K562 (cell line): Measurements from ENCODE around the gene DDX5. TPM values are rescaled to one million over a fixed set of nuclear protein-coding genes. Genes with fewer than 3 reads are reported as not detected.

Source experiments
- ATF1 ChIP-seq, 2 experiments: fragments of 450-650 bp in 1 of 2; IDR thresholded peaks; 2 replicates each; pipeline ENCODE4 v1.6.1; 2016; ENCODE audit warnings: missing compliant biosample characterization in 1 of 2, missing genetic modification characterization in 1 of 2
- CBFA2T3 ChIP-seq: fragments of 450-650 bp; IDR thresholded peaks from 2 replicates; pipeline ENCODE4 v1.6.1; 2017
- CCNT2 ChIP-seq: IDR thresholded peaks from 2 replicates; pipeline ENCODE4 v1.6.1; 2011; ENCODE audit warnings: borderline replicate concordance, low read depth, mild to moderate bottlenecking, moderate library complexity, mixed read lengths, low read length; ENCODE audit not compliant: insufficient read length; ENCODE audit errors: extremely low read depth
- CXXC5 ChIP-seq: fragments of 250-450 bp; sonication (Bioruptor Pico); IDR thresholded peaks from 2 replicates; pipeline ENCODE4 v1.8.0; 2022; ENCODE audit warnings: inconsistent platforms, mild to moderate bottlenecking, moderate library complexity
- DNMT1 ChIP-seq: fragments of 450-650 bp; IDR thresholded peaks from 2 replicates; pipeline ENCODE4 v1.6.1; 2016; ENCODE audit warnings: antibody characterized with exemption, mild to moderate bottlenecking
- JUN ChIP-seq, 2 experiments: sonication (generic) in 1 of 2; formaldehyde crosslinking in 1 of 2; IDR thresholded peaks; 2 replicates each; pipeline versions ENCODE4 v1.6.1 to v1.8.0; 2012 to 2022; ENCODE audit warnings: borderline replicate concordance in 2 of 2, mild to moderate bottlenecking in 2 of 2, improper control_type of control experiment in 1 of 2, low read depth in 1 of 2, low read length in 1 of 2, missing genetic modification reagents in 1 of 2
- JUND ChIP-seq, 2 experiments: IDR thresholded peaks; 2 replicates in 1 of 2; 3 replicates in 1 of 2; pipeline ENCODE4 v1.6.1; 2011; ENCODE audit warnings: borderline replicate concordance in 2 of 2, low read depth in 2 of 2, low read length in 2 of 2, improper control_type of control experiment in 1 of 2, missing biosample characterization in 1 of 2, missing genetic modification characterization in 1 of 2, missing genetic modification reagents in 1 of 2
- LEF1 ChIP-seq: fragments of 450-650 bp; IDR thresholded peaks from 2 replicates; pipeline ENCODE4 v1.6.1; 2016; ENCODE audit warnings: mild to moderate bottlenecking
- MAFK ChIP-seq: IDR thresholded peaks from 2 replicates; pipeline ENCODE4 v1.6.1; 2011; ENCODE audit warnings: low read length, improper control_type of control experiment
- MEF2A ChIP-seq: IDR thresholded peaks from 2 replicates; pipeline ENCODE4 v1.6.1; 2011; ENCODE audit warnings: low read depth, mild to moderate bottlenecking, low read length, moderate library complexity; ENCODE audit not compliant: control insufficient read depth
- SLC30A9 ChIP-seq: fragments of 250-450 bp; sonication (Bioruptor Pico); IDR thresholded peaks from 2 replicates; pipeline ENCODE4 v1.8.0; 2022; ENCODE audit warnings: mild to moderate bottlenecking, moderate library complexity
- SMARCE1 ChIP-seq: fragments of 450-650 bp; IDR thresholded peaks from 2 replicates; pipeline ENCODE4 v1.7.1; 2016; ENCODE audit warnings: mild to moderate bottlenecking
- ZNF316 ChIP-seq: fragments of 450-650 bp; IDR thresholded peaks from 2 replicates; pipeline ENCODE4 v1.6.1; 2016
- polyA plus RNA-seq, 8 experiments: library from polyadenylated mRNA; depleted of rRNA in 4 of 8; stranded (reverse) in 5 of 8; unstranded in 3 of 8; fragments of >200 nt; fragmentation: Nextera tagmentation in 2 of 8; fragmentation: Illumina TruSeq in 1 of 8; extraction: Ambion mirVana in 2 of 8; extraction: Trizol in 1 of 8; gene quantifications; 2 replicates each; pipeline versions ENCODE4 v1.2.1 to v1.2.3, GENCODE V29; 2011 to 2014; ENCODE audit warnings: inconsistent platforms in 1 of 8, missing spikeins in 1 of 8
- total RNA-seq, 7 experiments: library from RNA; depleted of rRNA in 6 of 7; stranded (reverse); fragments of >200 nt in 6 of 7; fragmentation: Illumina TruSeq in 2 of 7; extraction: Trizol in 2 of 7; gene quantifications; 2 replicates each; pipeline versions ENCODE4 v1.2.1 to v1.2.3, GENCODE V29; 2011 to 2021; ENCODE audit warnings: low replicate concordance in 1 of 7
- TF ChIP-seq, protein P1 (sequence below), 2 experiments: fragments of 450-650 bp; formaldehyde crosslinking in 1 of 2; IDR thresholded peaks; 2 replicates each; pipeline versions ENCODE4 v1.4.0 to v1.6.1; 2014 to 2020; ENCODE audit warnings: mild to moderate bottlenecking in 2 of 2, borderline replicate concordance in 1 of 2, low read depth in 1 of 2
- TF ChIP-seq, protein P2 (sequence below): IDR thresholded peaks from 2 replicates; pipeline ENCODE4 v1.6.1; 2014; ENCODE audit warnings: antibody characterized with exemption
- TF ChIP-seq, protein P3 (sequence below), 2 experiments: fragments of 450-650 bp; conservative IDR thresholded peaks; 2 replicates each; pipeline ENCODE4 v1.6.1; 2017; ENCODE audit warnings: mild to moderate bottlenecking in 2 of 2, moderate library complexity in 2 of 2

DDX5 gene
- total and polyA plus RNA-seq, 9 of the 15 experiments (the other 6 are each of a cell fraction or from before 2014, with no cell fraction given), result 306 to 1,639 (median 604) TPM

DNA sequence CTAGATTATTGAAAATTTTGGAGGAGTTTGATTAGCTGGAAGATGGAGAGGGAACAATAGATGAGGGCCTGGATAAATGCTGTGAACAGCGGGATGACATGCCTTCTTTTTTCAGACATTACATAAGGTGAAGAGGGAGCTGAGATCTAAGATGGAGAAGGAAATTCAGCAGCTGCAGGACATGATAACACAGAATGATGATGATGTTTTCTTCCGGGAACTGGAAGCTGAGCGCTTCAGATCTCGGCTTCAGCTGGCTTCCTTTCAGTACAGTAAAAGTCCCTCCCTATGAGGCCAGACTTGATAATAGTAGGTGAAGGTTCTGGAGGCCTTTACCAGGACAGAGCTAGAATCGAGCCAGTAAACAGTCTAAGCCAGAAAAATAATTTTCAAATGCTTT lies 31.4 kb upstream of the DDX5 start (continued):
- TF ChIP-seq, protein P1, sequence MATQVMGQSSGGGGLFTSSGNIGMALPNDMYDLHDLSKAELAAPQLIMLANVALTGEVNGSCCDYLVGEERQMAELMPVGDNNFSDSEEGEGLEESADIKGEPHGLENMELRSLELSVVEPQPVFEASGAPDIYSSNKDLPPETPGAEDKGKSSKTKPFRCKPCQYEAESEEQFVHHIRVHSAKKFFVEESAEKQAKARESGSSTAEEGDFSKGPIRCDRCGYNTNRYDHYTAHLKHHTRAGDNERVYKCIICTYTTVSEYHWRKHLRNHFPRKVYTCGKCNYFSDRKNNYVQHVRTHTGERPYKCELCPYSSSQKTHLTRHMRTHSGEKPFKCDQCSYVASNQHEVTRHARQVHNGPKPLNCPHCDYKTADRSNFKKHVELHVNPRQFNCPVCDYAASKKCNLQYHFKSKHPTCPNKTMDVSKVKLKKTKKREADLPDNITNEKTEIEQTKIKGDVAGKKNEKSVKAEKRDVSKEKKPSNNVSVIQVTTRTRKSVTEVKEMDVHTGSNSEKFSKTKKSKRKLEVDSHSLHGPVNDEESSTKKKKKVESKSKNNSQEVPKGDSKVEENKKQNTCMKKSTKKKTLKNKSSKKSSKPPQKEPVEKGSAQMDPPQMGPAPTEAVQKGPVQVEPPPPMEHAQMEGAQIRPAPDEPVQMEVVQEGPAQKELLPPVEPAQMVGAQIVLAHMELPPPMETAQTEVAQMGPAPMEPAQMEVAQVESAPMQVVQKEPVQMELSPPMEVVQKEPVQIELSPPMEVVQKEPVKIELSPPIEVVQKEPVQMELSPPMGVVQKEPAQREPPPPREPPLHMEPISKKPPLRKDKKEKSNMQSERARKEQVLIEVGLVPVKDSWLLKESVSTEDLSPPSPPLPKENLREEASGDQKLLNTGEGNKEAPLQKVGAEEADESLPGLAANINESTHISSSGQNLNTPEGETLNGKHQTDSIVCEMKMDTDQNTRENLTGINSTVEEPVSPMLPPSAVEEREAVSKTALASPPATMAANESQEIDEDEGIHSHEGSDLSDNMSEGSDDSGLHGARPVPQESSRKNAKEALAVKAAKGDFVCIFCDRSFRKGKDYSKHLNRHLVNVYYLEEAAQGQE (IDR thresholded peaks at IDR 0.05; ENCODE audit: borderline replicate concordance), result no peak; the same call in 1 of the 2 replicates
- TF ChIP-seq, protein P1 (CRISPR knock-in tag; IDR thresholded peaks at IDR 0.05; ENCODE audit: low read depth), result no peak
- no peak for TF ChIP-seq SLC30A9 (CRISPR knock-in tag)
- TF ChIP-seq DNMT1, result no peak
- TF ChIP-seq MEF2A, result peak; percentile 71
- peak; percentile 53; the same call in 1 of the 2 replicates for TF ChIP-seq LEF1
- TF ChIP-seq SMARCE1, result peak; percentile 85
- TF ChIP-seq, protein P2, sequence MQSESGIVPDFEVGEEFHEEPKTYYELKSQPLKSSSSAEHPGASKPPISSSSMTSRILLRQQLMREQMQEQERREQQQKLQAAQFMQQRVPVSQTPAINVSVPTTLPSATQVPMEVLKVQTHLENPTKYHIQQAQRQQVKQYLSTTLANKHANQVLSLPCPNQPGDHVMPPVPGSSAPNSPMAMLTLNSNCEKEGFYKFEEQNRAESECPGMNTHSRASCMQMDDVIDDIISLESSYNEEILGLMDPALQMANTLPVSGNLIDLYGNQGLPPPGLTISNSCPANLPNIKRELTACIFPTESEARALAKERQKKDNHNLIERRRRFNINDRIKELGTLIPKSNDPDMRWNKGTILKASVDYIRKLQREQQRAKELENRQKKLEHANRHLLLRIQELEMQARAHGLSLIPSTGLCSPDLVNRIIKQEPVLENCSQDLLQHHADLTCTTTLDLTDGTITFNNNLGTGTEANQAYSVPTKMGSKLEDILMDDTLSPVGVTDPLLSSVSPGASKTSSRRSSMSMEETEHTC, result no peak
- TF ChIP-seq JUN (IDR thresholded peaks at IDR 0.05; ENCODE audit: borderline replicate concordance, low read depth, low read length), result peak; percentile 54; the same call in 1 of the 2 replicates
- no peak; the same call in 1 of the 2 replicates for TF ChIP-seq JUN (CRISPR knock-in tag; IDR thresholded peaks at IDR 0.05; ENCODE audit: borderline replicate concordance)
- peak; percentile 85 for TF ChIP-seq JUND (IDR thresholded peaks at IDR 0.05; ENCODE audit: borderline replicate concordance, low read depth, low read length)
- peak; percentile 84; the same call in 2 of the 3 replicates for TF ChIP-seq JUND (tag; IDR thresholded peaks at IDR 0.05; ENCODE audit: borderline replicate concordance, low read depth, low read length)
- TF ChIP-seq, protein P3, sequence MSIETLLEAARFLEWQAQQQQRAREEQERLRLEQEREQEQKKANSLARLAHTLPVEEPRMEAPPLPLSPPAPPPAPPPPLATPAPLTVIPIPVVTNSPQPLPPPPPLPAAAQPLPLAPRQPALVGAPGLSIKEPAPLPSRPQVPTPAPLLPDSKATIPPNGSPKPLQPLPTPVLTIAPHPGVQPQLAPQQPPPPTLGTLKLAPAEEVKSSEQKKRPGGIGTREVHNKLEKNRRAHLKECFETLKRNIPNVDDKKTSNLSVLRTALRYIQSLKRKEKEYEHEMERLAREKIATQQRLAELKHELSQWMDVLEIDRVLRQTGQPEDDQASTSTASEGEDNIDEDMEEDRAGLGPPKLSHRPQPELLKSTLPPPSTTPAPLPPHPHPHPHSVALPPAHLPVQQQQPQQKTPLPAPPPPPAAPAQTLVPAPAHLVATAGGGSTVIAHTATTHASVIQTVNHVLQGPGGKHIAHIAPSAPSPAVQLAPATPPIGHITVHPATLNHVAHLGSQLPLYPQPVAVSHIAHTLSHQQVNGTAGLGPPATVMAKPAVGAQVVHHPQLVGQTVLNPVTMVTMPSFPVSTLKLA (conservative IDR thresholded peaks at IDR 0.05), result 0 out of 4 replicates have a peak, but pooled peaks of 1 of the 2 experiments have one; percentile 52
- TF ChIP-seq CCNT2, result peak; percentile 53
- TF ChIP-seq CBFA2T3, result peak; percentile 93
- TF ChIP-seq MAFK, result no peak
- 0 out of 2 replicates have a peak, but pooled peaks have one; percentile 20 for TF ChIP-seq CXXC5 (CRISPR knock-in tag)
- peak; percentile 25; the same call in 1 of the 2 replicates for TF ChIP-seq ZNF316
- TF ChIP-seq ATF1 (CRISPR knock-in tag; IDR thresholded peaks at IDR 0.05), result no peak
- peak; percentile 61 for TF ChIP-seq ATF1 (tag; IDR thresholded peaks at IDR 0.05)
